ENCODE data around the gene MSGN1.

- TF ChIP-seq POLR2A (IDR thresholded peaks at IDR 0.05; ENCODE audit: borderline replicate concordance, extremely low read depth, insufficient read depth, insufficient read length), result no peak
- TF ChIP-seq, protein P1, sequence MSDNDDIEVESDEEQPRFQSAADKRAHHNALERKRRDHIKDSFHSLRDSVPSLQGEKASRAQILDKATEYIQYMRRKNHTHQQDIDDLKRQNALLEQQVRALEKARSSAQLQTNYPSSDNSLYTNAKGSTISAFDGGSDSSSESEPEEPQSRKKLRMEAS (IDR thresholded peaks at IDR 0.05), result no peak
- TF ChIP-seq RAD21 (IDR thresholded peaks at IDR 0.05; ENCODE audit: low read depth), result no peak
- TF ChIP-seq, protein P2, sequence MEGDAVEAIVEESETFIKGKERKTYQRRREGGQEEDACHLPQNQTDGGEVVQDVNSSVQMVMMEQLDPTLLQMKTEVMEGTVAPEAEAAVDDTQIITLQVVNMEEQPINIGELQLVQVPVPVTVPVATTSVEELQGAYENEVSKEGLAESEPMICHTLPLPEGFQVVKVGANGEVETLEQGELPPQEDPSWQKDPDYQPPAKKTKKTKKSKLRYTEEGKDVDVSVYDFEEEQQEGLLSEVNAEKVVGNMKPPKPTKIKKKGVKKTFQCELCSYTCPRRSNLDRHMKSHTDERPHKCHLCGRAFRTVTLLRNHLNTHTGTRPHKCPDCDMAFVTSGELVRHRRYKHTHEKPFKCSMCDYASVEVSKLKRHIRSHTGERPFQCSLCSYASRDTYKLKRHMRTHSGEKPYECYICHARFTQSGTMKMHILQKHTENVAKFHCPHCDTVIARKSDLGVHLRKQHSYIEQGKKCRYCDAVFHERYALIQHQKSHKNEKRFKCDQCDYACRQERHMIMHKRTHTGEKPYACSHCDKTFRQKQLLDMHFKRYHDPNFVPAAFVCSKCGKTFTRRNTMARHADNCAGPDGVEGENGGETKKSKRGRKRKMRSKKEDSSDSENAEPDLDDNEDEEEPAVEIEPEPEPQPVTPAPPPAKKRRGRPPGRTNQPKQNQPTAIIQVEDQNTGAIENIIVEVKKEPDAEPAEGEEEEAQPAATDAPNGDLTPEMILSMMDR (IDR thresholded peaks at IDR 0.05 in 2 of 3, conservative IDR thresholded peaks at IDR 0.05 in 1 of 3; ENCODE audit: borderline replicate concordance in 1 of 3, insufficient read depth in 1 of 3, low read depth in 2 of 3, low read length in 2 of 3), result no peak
- no peak for TF ChIP-seq EZH2 (IDR thresholded peaks at IDR 0.05)
- TF ChIP-seq POLR2AphosphoS5 (IDR thresholded peaks at IDR 0.05; ENCODE audit: low read depth, low read length), result no peak
- TF ChIP-seq SP1 (IDR thresholded peaks at IDR 0.05; ENCODE audit: low read depth), result no peak
- TF ChIP-seq YY1 (IDR thresholded peaks at IDR 0.05; ENCODE audit: extremely low read depth, insufficient replicate concordance, low read depth, low read length), result no peak
- TF ChIP-seq, protein P3, sequence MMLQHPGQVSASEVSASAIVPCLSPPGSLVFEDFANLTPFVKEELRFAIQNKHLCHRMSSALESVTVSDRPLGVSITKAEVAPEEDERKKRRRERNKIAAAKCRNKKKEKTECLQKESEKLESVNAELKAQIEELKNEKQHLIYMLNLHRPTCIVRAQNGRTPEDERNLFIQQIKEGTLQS (IDR thresholded peaks at IDR 0.05), result no peak
- no peak for TF ChIP-seq SRF (IDR thresholded peaks at IDR 0.05; ENCODE audit: low read depth)
- TF ChIP-seq, protein P4, sequence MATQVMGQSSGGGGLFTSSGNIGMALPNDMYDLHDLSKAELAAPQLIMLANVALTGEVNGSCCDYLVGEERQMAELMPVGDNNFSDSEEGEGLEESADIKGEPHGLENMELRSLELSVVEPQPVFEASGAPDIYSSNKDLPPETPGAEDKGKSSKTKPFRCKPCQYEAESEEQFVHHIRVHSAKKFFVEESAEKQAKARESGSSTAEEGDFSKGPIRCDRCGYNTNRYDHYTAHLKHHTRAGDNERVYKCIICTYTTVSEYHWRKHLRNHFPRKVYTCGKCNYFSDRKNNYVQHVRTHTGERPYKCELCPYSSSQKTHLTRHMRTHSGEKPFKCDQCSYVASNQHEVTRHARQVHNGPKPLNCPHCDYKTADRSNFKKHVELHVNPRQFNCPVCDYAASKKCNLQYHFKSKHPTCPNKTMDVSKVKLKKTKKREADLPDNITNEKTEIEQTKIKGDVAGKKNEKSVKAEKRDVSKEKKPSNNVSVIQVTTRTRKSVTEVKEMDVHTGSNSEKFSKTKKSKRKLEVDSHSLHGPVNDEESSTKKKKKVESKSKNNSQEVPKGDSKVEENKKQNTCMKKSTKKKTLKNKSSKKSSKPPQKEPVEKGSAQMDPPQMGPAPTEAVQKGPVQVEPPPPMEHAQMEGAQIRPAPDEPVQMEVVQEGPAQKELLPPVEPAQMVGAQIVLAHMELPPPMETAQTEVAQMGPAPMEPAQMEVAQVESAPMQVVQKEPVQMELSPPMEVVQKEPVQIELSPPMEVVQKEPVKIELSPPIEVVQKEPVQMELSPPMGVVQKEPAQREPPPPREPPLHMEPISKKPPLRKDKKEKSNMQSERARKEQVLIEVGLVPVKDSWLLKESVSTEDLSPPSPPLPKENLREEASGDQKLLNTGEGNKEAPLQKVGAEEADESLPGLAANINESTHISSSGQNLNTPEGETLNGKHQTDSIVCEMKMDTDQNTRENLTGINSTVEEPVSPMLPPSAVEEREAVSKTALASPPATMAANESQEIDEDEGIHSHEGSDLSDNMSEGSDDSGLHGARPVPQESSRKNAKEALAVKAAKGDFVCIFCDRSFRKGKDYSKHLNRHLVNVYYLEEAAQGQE (IDR thresholded peaks at IDR 0.05; ENCODE audit: low read depth), result no peak
- no peak for TF ChIP-seq CBX3 (IDR thresholded peaks at IDR 0.05; ENCODE audit: low read depth)
These were observed 33.9 kb downstream of the MSGN1 start for GRCh38 chr2:17850151-17850550.

Data from HCT116 (cell line).